ENCODE results near the gene COL5A3. TPM values are rescaled to one million over a fixed set of nuclear protein-coding genes. Genes with fewer than 3 reads are reported as not detected.
"Not testable (repeated sequence)": the region's sequence is repeated elsewhere in the genome, so short reads cannot be mapped to it uniquely, and the experiment has no call there.

Gene COL5A3
- total and polyA plus RNA-seq, 3 experiments from 2014 or later, result 0.23 to 0.91 (median 0.50) TPM

- Mint-ChIP-seq H3K4me3 (no peak overlapping the region), H3K36me3 (no peaks in the 10 kb centered on the region), H3K27me3 (peaks cover 6 to 26% of the 10 kb centered on the region in 2 donors), H3K9me3 (no peaks in the 10 kb centered on the region), H3K4me1 (no peaks in the 10 kb centered on the region), H3K27ac (no peak overlapping the region)
- ChIA-PET CTCF (no interaction called here), POLR2A (interaction anchor here (0.7 kb wide), 1 partner anchor 340 kb away, joined by 3 read pairs; no protein-coding TSS in a partner anchor)
- Histone ChIP-seq H3K9me3 (ENCODE audit: low read length) (no peaks in the 10 kb centered on the region), H3K4me3 (ENCODE audit: low read length) (no peak overlapping the region), H3K27ac (ENCODE audit: low read depth, low read length) (no peak overlapping the region), H3K4me1 (ENCODE audit: insufficient read depth, low read length) (no peaks in the 10 kb centered on the region), H3K36me3 (ENCODE audit: insufficient read depth, low read length) (no peaks in the 10 kb centered on the region), H3K27me3 (ENCODE audit: insufficient read depth, low read length, poor library complexity, severe bottlenecking) (no peaks in the 10 kb centered on the region)
- no peak for DNase-seq
Measured at GRCh38 chr19:9923440-9923839, 86.9 kb downstream of the COL5A3 start.

DNA sequence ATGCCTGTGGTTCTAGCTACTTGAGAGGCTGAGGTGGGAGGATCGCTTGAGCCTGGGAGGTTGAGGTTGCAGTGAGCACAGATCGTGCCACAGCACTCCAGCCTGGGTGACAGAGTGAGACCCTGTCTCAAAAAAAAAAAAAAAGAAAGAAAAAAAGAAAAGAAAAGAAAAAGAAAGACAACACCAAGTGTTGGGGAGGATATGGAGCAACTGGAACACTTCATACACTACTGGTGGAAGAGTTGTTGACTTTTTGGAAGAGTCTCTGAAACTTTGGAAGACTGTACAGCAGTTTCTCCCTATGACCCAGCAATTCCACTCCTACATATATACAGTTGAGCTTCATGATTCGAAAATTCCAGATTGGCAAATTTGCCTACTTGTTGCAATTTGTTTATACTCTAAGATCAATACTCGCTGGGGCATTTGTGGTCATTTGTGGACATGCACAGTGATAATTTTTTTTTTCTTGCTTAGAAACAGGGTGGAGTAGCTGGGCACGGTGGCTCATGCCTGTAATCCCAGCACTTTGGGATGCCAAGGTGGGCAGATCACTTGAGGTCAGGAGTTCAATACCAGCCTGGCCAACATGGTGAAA, 87.4 kb downstream of the COL5A3 start:
- peaks cover 6 to 29% of the 10 kb centered on the region in 2 donors for H3K27me3 Mint-ChIP-seq
- H3K9me3 Mint-ChIP-seq, result not testable (repeated sequence)

DNA sequence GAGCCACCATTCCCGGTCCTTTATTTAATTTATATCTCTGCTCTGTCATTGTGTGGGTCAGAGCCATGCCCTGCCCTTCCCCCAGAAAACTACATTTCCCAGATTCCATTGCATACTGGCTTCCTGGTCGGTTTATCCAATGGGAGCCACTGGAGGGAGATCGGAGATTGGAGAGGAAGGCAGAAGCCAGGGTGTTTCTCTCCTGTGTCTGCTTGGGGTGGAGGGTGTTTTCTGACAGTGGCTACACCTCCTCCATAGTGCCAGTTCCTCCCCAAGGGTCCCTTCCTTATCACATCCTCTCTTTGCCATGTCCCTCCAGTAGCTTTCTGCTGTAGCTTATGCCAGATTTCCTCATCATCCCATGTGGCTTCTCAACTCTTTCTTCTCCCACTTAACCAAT, 93.0 kb downstream of the COL5A3 start:
- H3K4me3 ChIP-seq (ENCODE audit: low read length), result no peak overlapping the region
- DNase-seq, result no peak
- ChIA-PET POLR2A (no interaction called here), CTCF (no interaction called here)
- Mint-ChIP-seq H3K27me3 (peaks cover 19 to 41% of the 10 kb centered on the region in 2 donors), H3K4me1 (peaks cover 5 to 12% (median 9%) of the 10 kb centered on the region in 3 donors), H3K4me3 (peak overlapping the region in 1 of 7 donors; percentile 1), H3K36me3 (no peaks in the 10 kb centered on the region), H3K27ac (peak overlapping the region in 3 of 8 donors; percentile 33 to 85 (median 35)), H3K9me3 (no peaks in the 10 kb centered on the region)
- peaks cover 7% of the 10 kb centered on the region for H3K4me1 ChIP-seq (ENCODE audit: insufficient read depth, low read length)
- no peaks in the 10 kb centered on the region for H3K27me3 ChIP-seq (ENCODE audit: insufficient read depth, low read length, poor library complexity, severe bottlenecking)
- no peaks in the 10 kb centered on the region for H3K9me3 ChIP-seq (ENCODE audit: low read length)
- no peaks in the 10 kb centered on the region for H3K36me3 ChIP-seq (ENCODE audit: insufficient read depth, low read length)
- H3K27ac ChIP-seq (ENCODE audit: low read depth, low read length), result no peak overlapping the region

More for the DNA sequence above, 87.4 kb downstream of the COL5A3 start:
- H3K4me3 Mint-ChIP-seq; POLR2A ChIA-PET; DNase-seq; CTCF ChIA-PET; H3K27ac ChIP-seq (ENCODE audit: low read depth, low read length); H3K4me3 ChIP-seq (ENCODE audit: low read length); H3K4me1 Mint-ChIP-seq; H3K36me3 ChIP-seq (ENCODE audit: insufficient read depth, low read length); H3K27ac Mint-ChIP-seq; H3K9me3 ChIP-seq (ENCODE audit: low read length); H3K27me3 ChIP-seq (ENCODE audit: insufficient read depth, low read length, poor library complexity, severe bottlenecking); H3K4me1 ChIP-seq (ENCODE audit: insufficient read depth, low read length); H3K36me3 Mint-ChIP-seq: not testable (repeated sequence)

DNA sequence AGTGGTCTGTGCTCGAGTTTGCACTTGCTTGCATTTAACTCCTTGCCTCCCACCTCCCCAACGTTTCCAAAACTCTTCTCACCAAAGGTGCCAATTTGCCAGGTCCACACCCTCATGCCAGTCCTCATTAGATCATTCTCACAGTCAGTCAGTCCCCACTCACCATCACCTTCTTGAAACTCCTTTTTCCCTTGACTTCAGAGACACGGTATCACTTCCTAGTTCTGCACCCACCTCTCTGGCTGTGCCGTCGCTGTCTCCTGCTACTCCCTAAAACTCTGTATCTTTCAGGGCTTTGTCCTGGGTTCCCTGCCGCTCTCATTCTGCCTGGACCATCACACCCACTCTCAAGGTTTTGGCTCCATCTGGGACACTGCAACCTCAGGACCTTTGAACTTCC, 93.6 kb downstream of the COL5A3 start:
- POLR2A ChIA-PET, result no interaction called here
- no peak for DNase-seq
- CTCF ChIA-PET, result interaction anchor here (0.6 to 1.4 kb wide), 2 partner anchors 14 to 292 kb away, joined by 3 read pairs; no protein-coding TSS in a partner anchor
- Mint-ChIP-seq H3K27me3 (peaks cover 19 to 37% of the 10 kb centered on the region in 2 donors), H3K9me3 (no peaks in the 10 kb centered on the region), H3K36me3 (no peaks in the 10 kb centered on the region), H3K4me1 (peaks cover 5 to 12% (median 9%) of the 10 kb centered on the region in 3 donors), H3K27ac (peak overlapping the region in 2 of 8 donors; percentile 4 to 36), H3K4me3 (peak overlapping the region in 2 of 7 donors; percentile 39 to 79)
- Histone ChIP-seq H3K4me3 (ENCODE audit: low read length) (no peak overlapping the region), H3K36me3 (ENCODE audit: insufficient read depth, low read length) (no peaks in the 10 kb centered on the region), H3K9me3 (ENCODE audit: low read length) (no peaks in the 10 kb centered on the region), H3K27ac (ENCODE audit: low read depth, low read length) (no peak overlapping the region), H3K27me3 (ENCODE audit: insufficient read depth, low read length, poor library complexity, severe bottlenecking) (no peaks in the 10 kb centered on the region), H3K4me1 (ENCODE audit: insufficient read depth, low read length) (peaks cover 7% of the 10 kb centered on the region)

GRCh38 chr19:9914315-9915207, 95.7 kb downstream of the COL5A3 start:
- Histone ChIP-seq H3K27me3 (ENCODE audit: insufficient read depth, low read length, poor library complexity, severe bottlenecking) (no peaks in the 10 kb centered on the region), H3K4me1 (ENCODE audit: insufficient read depth, low read length) (peaks cover 7% of the 10 kb centered on the region), H3K9me3 (ENCODE audit: low read length) (no peaks in the 10 kb centered on the region), H3K27ac (ENCODE audit: low read depth, low read length) (peak overlapping the region; percentile 31), H3K4me3 (ENCODE audit: low read length) (peak overlapping the region; percentile 69), H3K36me3 (ENCODE audit: insufficient read depth, low read length) (no peaks in the 10 kb centered on the region)
- Mint-ChIP-seq H3K27me3 (peaks cover 18 to 36% of the 10 kb centered on the region in 2 donors), H3K4me3 (peak overlapping the region in 6 of 7 donors; percentile 59 to 78 (median 76)), H3K27ac (peak overlapping the region in 2 of 8 donors; percentile 47 to 77), H3K9me3 (no peaks in the 10 kb centered on the region), H3K4me1 (peaks cover 5 to 12% (median 9%) of the 10 kb centered on the region in 3 donors), H3K36me3 (no peaks in the 10 kb centered on the region)
- CTCF ChIA-PET, result interaction anchor here (0.7 kb wide), 1 partner anchor 38 kb away, joined by 3 read pairs; no protein-coding TSS in a partner anchor
- POLR2A ChIA-PET, result no interaction called here
- DNase-seq, result peak; percentile 67 to 85 (median 74)

- ChIA-PET POLR2A (no interaction called here), CTCF (no interaction called here)
- no peaks in the 10 kb centered on the region for H3K9me3 Mint-ChIP-seq
- peak overlapping the region in 1 of 8 donors; percentile 77 for H3K27ac Mint-ChIP-seq
- peaks cover 5 to 12% (median 9%) of the 10 kb centered on the region in 3 donors for H3K4me1 Mint-ChIP-seq
- H3K4me1 ChIP-seq (ENCODE audit: insufficient read depth, low read length), result peaks cover 7% of the 10 kb centered on the region
- no peaks in the 10 kb centered on the region for H3K27me3 ChIP-seq (ENCODE audit: insufficient read depth, low read length, poor library complexity, severe bottlenecking)
- H3K27me3 Mint-ChIP-seq, result peaks cover 17 to 42% of the 10 kb centered on the region in 2 donors
- no peaks in the 10 kb centered on the region for H3K36me3 ChIP-seq (ENCODE audit: insufficient read depth, low read length)
- H3K4me3 Mint-ChIP-seq, result peak overlapping the region in 6 of 7 donors; percentile 46 to 78 (median 76)
- no peaks in the 10 kb centered on the region for H3K36me3 Mint-ChIP-seq
- H3K4me3 ChIP-seq (ENCODE audit: low read length), result peak overlapping the region; percentile 69
- no peak for DNase-seq
- no peaks in the 10 kb centered on the region for H3K9me3 ChIP-seq (ENCODE audit: low read length)
- no peak overlapping the region for H3K27ac ChIP-seq (ENCODE audit: low read depth, low read length)
Measured at GRCh38 chr19:9914001-9914314, 96.3 kb downstream of the COL5A3 start.

DNA sequence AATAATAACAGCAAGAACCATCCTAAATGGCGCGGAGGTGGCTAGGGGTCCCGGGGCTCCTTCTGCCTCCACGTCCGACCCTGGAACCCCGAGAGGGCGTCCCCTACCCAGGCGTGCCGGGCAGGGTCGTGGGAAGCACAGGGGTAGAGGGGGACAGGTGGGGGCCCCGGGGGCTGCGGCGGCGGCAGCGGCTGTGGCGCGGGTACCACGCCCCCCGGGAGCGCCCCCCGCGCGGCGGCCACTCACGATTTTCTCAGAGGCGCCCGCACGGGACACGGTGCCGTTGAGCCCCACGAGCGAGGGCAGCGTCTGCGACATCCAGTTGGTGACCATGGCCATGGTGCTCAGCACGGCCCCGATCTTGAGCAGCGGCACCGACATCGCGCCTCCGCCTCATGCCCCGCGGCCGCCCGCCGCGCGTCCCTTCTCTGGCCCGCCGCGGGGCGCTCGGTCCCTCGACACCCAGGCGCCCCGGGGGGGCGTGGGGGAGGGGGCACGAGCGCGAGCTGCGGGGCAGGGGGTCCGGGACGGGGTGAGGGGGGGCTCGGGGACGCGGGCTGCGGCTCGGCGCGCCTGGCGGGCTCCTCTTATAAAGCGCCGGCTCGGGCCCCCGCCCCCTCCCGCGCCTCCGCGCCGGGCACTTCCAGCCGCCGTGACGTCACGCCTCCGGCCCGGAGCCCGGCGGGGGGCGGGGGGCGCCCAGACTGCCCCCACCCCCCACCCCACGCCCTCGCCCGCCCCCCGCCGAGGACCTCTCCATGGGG, 96.9 kb downstream of the COL5A3 start:
- Histone ChIP-seq H3K4me3 (ENCODE audit: low read length) (no peak overlapping the region), H3K27me3 (ENCODE audit: insufficient read depth, low read length, poor library complexity, severe bottlenecking) (no peaks in the 10 kb centered on the region), H3K36me3 (ENCODE audit: insufficient read depth, low read length) (no peaks in the 10 kb centered on the region), H3K27ac (ENCODE audit: low read depth, low read length) (no peak overlapping the region), H3K4me1 (ENCODE audit: insufficient read depth, low read length) (peaks cover 7% of the 10 kb centered on the region), H3K9me3 (ENCODE audit: low read length) (no peaks in the 10 kb centered on the region)
- CTCF ChIA-PET, result no interaction called here
- Mint-ChIP-seq H3K27ac (no peak overlapping the region), H3K27me3 (peaks cover 17 to 40% of the 10 kb centered on the region in 2 donors), H3K4me3 (peak overlapping the region in 4 of 7 donors; percentile 77 to 88 (median 80)), H3K36me3 (no peaks in the 10 kb centered on the region), H3K4me1 (peaks cover 5 to 12% (median 9%) of the 10 kb centered on the region in 3 donors), H3K9me3 (no peaks in the 10 kb centered on the region)
- DNase-seq, result no peak
- POLR2A ChIA-PET, result no interaction called here

Data from CD8-positive, alpha-beta memory T cell (primary cell).